ENCODE data around the gene RPS6KA5. TPM values are rescaled to one million over a fixed set of nuclear protein-coding genes. Genes with fewer than 3 reads are reported as not detected.
"Not testable (repeated sequence)": the region's sequence is repeated elsewhere in the genome, so short reads cannot be mapped to it uniquely, and the experiment has no call there.

Gene RPS6KA5
- total and polyA plus RNA-seq, 8 donors: 1.6 to 25.0 (median 8.5) TPM

GRCh38 chr14:91040545-91040944 lies 19.9 kb downstream of the RPS6KA5 start:
- no peak for DNase-seq
- Histone ChIP-seq H3K4me1 (peaks cover 0 to 28% (median 16%) of the 10 kb centered on the region in 4 donors), H3K27ac (no peak overlapping the region), H3K4me3 (no peak overlapping the region), H3K9me3 (no peaks in the 10 kb centered on the region), H3K36me3 (no peaks in the 10 kb centered on the region), H3K27me3 (no peaks in the 10 kb centered on the region)
- TF ChIP-seq EP300 (IDR thresholded peaks at IDR 0.05) (no peak), POLR2A (IDR thresholded peaks at IDR 0.05) (no peak), CTCF (IDR thresholded peaks at IDR 0.05) (no peak), POLR2AphosphoS5 (IDR thresholded peaks at IDR 0.05) (no peak)
- 90 to 100% (median 96%) methylated on average over 1 of the region's 1 CpG for WGBS, 5 donors
- intact Hi-C loops (cut with DNase I; ENCODE audit: low total_unique reads): loop anchor here (10.0 kb wide), 1 partner anchor 126 kb away; no protein-coding TSS in a partner anchor

- Histone ChIP-seq H3K4me3 (no peak overlapping the region), H3K9me3 (no peaks in the 10 kb centered on the region), H3K27ac (no peak overlapping the region), H3K4me1 (peaks cover 0 to 26% (median 16%) of the 10 kb centered on the region in 4 donors), H3K36me3 (peaks cover 0 to 4% (median 0%) of the 10 kb centered on the region in 4 donors), H3K27me3 (no peaks in the 10 kb centered on the region)
- DNase-seq: no peak
- intact Hi-C loops (cut with DNase I; ENCODE audit: low total_unique reads): no loop called here
- 73 to 100% (median 84%) methylated on average over 1 of the region's 1 CpG for WGBS, 5 donors
- TF ChIP-seq POLR2AphosphoS5 (IDR thresholded peaks at IDR 0.05) (no peak), POLR2A (IDR thresholded peaks at IDR 0.05) (no peak), CTCF (IDR thresholded peaks at IDR 0.05) (no peak), EP300 (IDR thresholded peaks at IDR 0.05) (no peak)
These were observed 22.0 kb downstream of the RPS6KA5 start for GRCh38 chr14:91038439-91038838.

- Histone ChIP-seq H3K27ac (no peak overlapping the region), H3K9me3 (no peaks in the 10 kb centered on the region), H3K27me3 (no peaks in the 10 kb centered on the region), H3K4me1 (peaks cover 0 to 24% (median 15%) of the 10 kb centered on the region in 4 donors), H3K4me3 (no peak overlapping the region), H3K36me3 (peaks cover 0 to 4% (median 0%) of the 10 kb centered on the region in 4 donors)
- TF ChIP-seq POLR2AphosphoS5 (IDR thresholded peaks at IDR 0.05) (no peak), CTCF (IDR thresholded peaks at IDR 0.05) (no peak), EP300 (IDR thresholded peaks at IDR 0.05) (no peak), POLR2A (IDR thresholded peaks at IDR 0.05) (no peak)
- DNase-seq: no peak
- 93 to 94% (median 94%) methylated on average over 2 of the region's 2 CpGs for WGBS, 5 donors
- intact Hi-C loops (cut with DNase I; ENCODE audit: low total_unique reads): no loop called here
These were observed 23.5 kb downstream of the RPS6KA5 start for GRCh38 chr14:91036741-91037469.

- H3K27me3 ChIP-seq: no peaks in the 10 kb centered on the region
- H3K27ac ChIP-seq: no peak overlapping the region
- 31 to 53% (median 48%) methylated on average over 1 of the region's 1 CpG for WGBS, 5 donors
- DNase-seq: no peak
- peaks cover 0 to 24% (median 8%) of the 10 kb centered on the region in 4 donors for H3K4me1 ChIP-seq
- H3K36me3 ChIP-seq: peaks cover 0 to 4% (median 0%) of the 10 kb centered on the region in 4 donors
- no peaks in the 10 kb centered on the region for H3K9me3 ChIP-seq
- TF ChIP-seq POLR2AphosphoS5 (IDR thresholded peaks at IDR 0.05) (no peak), POLR2A (IDR thresholded peaks at IDR 0.05) (no peak), EP300 (IDR thresholded peaks at IDR 0.05) (no peak), CTCF (IDR thresholded peaks at IDR 0.05) (no peak)
- H3K4me3 ChIP-seq: no peak overlapping the region
- intact Hi-C loops (cut with DNase I; ENCODE audit: low total_unique reads): no loop called here
These were observed 24.6 kb downstream of the RPS6KA5 start for GRCh38 chr14:91035855-91036254.

- H3K36me3 ChIP-seq; H3K27ac ChIP-seq; H3K9me3 ChIP-seq; DNase-seq; H3K27me3 ChIP-seq; intact Hi-C loops (cut with DNase I; ENCODE audit: low total_unique reads); H3K4me3 ChIP-seq: not testable (repeated sequence)
- 71 to 89% (median 76%) methylated on average over 10 of the region's 10 CpGs for WGBS, 5 donors
- peaks cover 6 to 32% (median 13%) of the 10 kb centered on the region in 4 donors for H3K4me1 ChIP-seq
These were observed 26.1 kb downstream of the RPS6KA5 start for GRCh38 chr14:91034379-91034778.

Data from stomach (tissue), 9 donors.